ENCODE measurements around the gene NAT10. TPM values are rescaled to one million over a fixed set of nuclear protein-coding genes. Genes with fewer than 3 reads are reported as not detected.

The NAT10 gene
- polyA plus RNA-seq, 1 experiment = 35.0 TPM

GRCh38 chr11:34175284-34176019, 70.0 kb downstream of the NAT10 start:
- POLR2A ChIA-PET = no interaction called here
- CTCF ChIA-PET = interaction anchor here (1.1 to 6.2 kb wide), 10 partner anchors 10 to 317 kb away, joined by 4 to 112 read pairs (median 10); partner anchors contain the start of gene ABTB2
- no peak overlapping the region for H3K4me3 ChIP-seq (ENCODE audit: low read depth, low read length)

GRCh38 chr11:34176751-34177209, 71.4 kb downstream of the NAT10 start:
- CTCF ChIA-PET = interaction anchor here (1.2 to 2.6 kb wide), 3 partner anchors 10 to 182 kb away, joined by 4 to 12 read pairs (median 4); partner anchors contain the start of gene ABTB2

More at GRCh38 chr11:34175284-34176019, 70.0 kb downstream of the NAT10 start:
- Histone ChIP-seq H3K27me3 (ENCODE audit: control insufficient read depth, insufficient read depth, low read length) (no peaks in the 10 kb centered on the region), H3K36me3 (ENCODE audit: control insufficient read depth, insufficient read depth, low read length) (no peaks in the 10 kb centered on the region; the same call in 1 of the 2 replicates)
- DNase-seq (ENCODE audit: low read depth) = no peak
- TF ChIP-seq CTCF (IDR thresholded peaks at IDR 0.05; ENCODE audit: insufficient read depth, low read depth, low read length) = no peak

GRCh38 chr11:34178209-34178821, 72.9 kb downstream of the NAT10 start:
- POLR2A ChIA-PET = no interaction called here

More at GRCh38 chr11:34176751-34177209, 71.4 kb downstream of the NAT10 start:
- Histone ChIP-seq H3K27me3 (ENCODE audit: control insufficient read depth, insufficient read depth, low read length) (no peaks in the 10 kb centered on the region), H3K36me3 (ENCODE audit: control insufficient read depth, insufficient read depth, low read length) (no peaks in the 10 kb centered on the region), H3K4me3 (ENCODE audit: low read depth, low read length) (no peak overlapping the region)
- no peak for DNase-seq (ENCODE audit: low read depth)
- TF ChIP-seq CTCF (IDR thresholded peaks at IDR 0.05; ENCODE audit: insufficient read depth, low read depth, low read length) = no peak
- POLR2A ChIA-PET = no interaction called here

GRCh38 chr11:34179026-34179675, 73.7 kb downstream of the NAT10 start:
- CTCF ChIA-PET = interaction anchor here (0.7 to 3.7 kb wide), 3 partner anchors 12 to 179 kb away, joined by 3 to 16 read pairs (median 3); partner anchors contain the start of gene ABTB2

More at GRCh38 chr11:34178209-34178821, 72.9 kb downstream of the NAT10 start:
- H3K4me3 ChIP-seq (ENCODE audit: low read depth, low read length) = no peak overlapping the region
- no peak for TF ChIP-seq CTCF (IDR thresholded peaks at IDR 0.05; ENCODE audit: insufficient read depth, low read depth, low read length)
- DNase-seq (ENCODE audit: low read depth) = no peak
- H3K36me3 ChIP-seq (ENCODE audit: control insufficient read depth, insufficient read depth, low read length) = no peaks in the 10 kb centered on the region
- CTCF ChIA-PET = interaction anchor here (0.6 to 3.7 kb wide), 5 partner anchors 167 to 189 kb away, joined by 3 to 16 read pairs (median 3); partner anchors contain the start of gene ABTB2
- no peaks in the 10 kb centered on the region for H3K27me3 ChIP-seq (ENCODE audit: control insufficient read depth, insufficient read depth, low read length)

More at GRCh38 chr11:34179026-34179675, 73.7 kb downstream of the NAT10 start:
- Histone ChIP-seq H3K36me3 (ENCODE audit: control insufficient read depth, insufficient read depth, low read length) (no peaks in the 10 kb centered on the region), H3K4me3 (ENCODE audit: low read depth, low read length) (no peak overlapping the region), H3K27me3 (ENCODE audit: control insufficient read depth, insufficient read depth, low read length) (no peaks in the 10 kb centered on the region)
- DNase-seq (ENCODE audit: low read depth) = no peak
- no peak for TF ChIP-seq CTCF (IDR thresholded peaks at IDR 0.05; ENCODE audit: insufficient read depth, low read depth, low read length)
- POLR2A ChIA-PET = no interaction called here

All from BJ (cell line).